Panc1 (cell line): ENCODE results near the gene KCNQ1. TPM values are rescaled to one million over a fixed set of nuclear protein-coding genes. Genes with fewer than 3 reads are reported as not detected.

Experiments used
- ATAC-seq: fragments of 200-7000 bp; cut with Tn5 transposase; 2 replicates; pipeline ENCODE4 v1.9.1; 2020; ENCODE audit warnings: mild to moderate bottlenecking, moderate library complexity
- BruUV-seq: library from RNA; stranded (reverse); fragments of 400-500 nt; replicated peaks from 2 replicates; lab custom pipeline; 2021; lab: Mats Ljungman, UMichigan
- CTCF ChIA-PET: fragments of 300-600 bp; sonication (Branson Sonifier 250); formaldehyde crosslinking; loops from one replicate; lab custom pipeline; 2022; ENCODE audit warnings: antibody characterized with exemption; lab: Charles Lee
- POLR2A ChIA-PET: fragments of 300-600 bp; sonication (Branson Sonifier 250); formaldehyde crosslinking; loops from one replicate; lab custom pipeline; 2022; ENCODE audit warnings: antibody characterized with exemption; lab: Charles Lee
- DNase-seq: peaks from one replicate; pipeline ENCODE4 v3.0.0-alpha.2; 2010; ENCODE audit warnings: low read depth, low spot score
- H3K27ac ChIP-seq: 2 replicates; pipeline ENCODE4 v1.5.1; 2011; ENCODE audit warnings: mild to moderate bottlenecking, low read length, inconsistent platforms
- H3K27me3 ChIP-seq: fragments of 200-500 bp; sonication (Bioruptor generic); 2 replicates; pipeline ENCODE4 v1.6.0; 2014; ENCODE audit warnings: low read length, inconsistent platforms; ENCODE audit not compliant: control insufficient read depth, insufficient read depth
- H3K36me3 ChIP-seq: fragments of 200-500 bp; sonication (Bioruptor generic); 2 replicates; pipeline ENCODE4 v1.5.1; 2014; ENCODE audit warnings: inconsistent platforms, mild to moderate bottlenecking, low read length, moderate library complexity; ENCODE audit not compliant: control insufficient read depth, insufficient read depth
- H3K4me1 ChIP-seq: 2 replicates; pipeline ENCODE4 v1.5.1; 2011; ENCODE audit warnings: inconsistent platforms, mild to moderate bottlenecking, low read length, moderate library complexity; ENCODE audit not compliant: control insufficient read depth, insufficient read depth
- H3K4me3 ChIP-seq, 2 experiments: 2 replicates each; pipeline ENCODE4 v1.5.1; 2011 to 2012; ENCODE audit warnings: low read depth in 2 of 2, low read length in 2 of 2, mild to moderate bottlenecking in 2 of 2, inconsistent platforms in 1 of 2, moderate library complexity in 1 of 2
- H3K9me3 ChIP-seq: fragments of 200-500 bp; sonication (Bioruptor generic); 2 replicates; pipeline ENCODE4 v1.5.1; 2014; ENCODE audit warnings: low read depth, mild to moderate bottlenecking, inconsistent platforms, low read length, moderate library complexity; ENCODE audit not compliant: control insufficient read depth, insufficient read depth
- CTCF ChIP-seq: fragments of 450-650 bp; IDR thresholded peaks from 2 replicates; pipeline ENCODE4 v1.5.1; 2017; ENCODE audit warnings: mild to moderate bottlenecking
- POLR2AphosphoS5 ChIP-seq: IDR thresholded peaks from 2 replicates; pipeline ENCODE4 v1.6.1; 2012; ENCODE audit warnings: mild to moderate bottlenecking, low read depth, low read length, moderate library complexity
- REST ChIP-seq, 2 experiments: IDR thresholded peaks; 2 replicates each; pipeline ENCODE4 v1.6.1; 2011 to 2012; ENCODE audit warnings: low read depth in 2 of 2, control low read depth in 1 of 2, low read length in 1 of 2, mild to moderate bottlenecking in 1 of 2, moderate library complexity in 1 of 2; ENCODE audit not compliant: insufficient read depth in 1 of 2
- SIN3A ChIP-seq: IDR thresholded peaks from 2 replicates; pipeline ENCODE4 v1.6.1; 2012; ENCODE audit warnings: low read depth, mild to moderate bottlenecking, low read length, moderate library complexity, borderline replicate concordance; ENCODE audit not compliant: insufficient read depth
- TCF7L2 ChIP-seq: IDR thresholded peaks from 2 replicates; pipeline ENCODE4 v1.6.1; 2011; ENCODE audit warnings: mild to moderate bottlenecking, low read depth, low read length, inconsistent platforms
- in situ Hi-C: cut with HindIII; loops from 2 replicates; pipeline ENCODE4 v1.10.0; 2016; ENCODE audit warnings: low sequenced_read_pairs, low pct_unique_long_range_greater_than_20kb
- intact Hi-C: fragments of 100-400 bp; cut with micrococcal nuclease; formaldehyde crosslinking; loops from one replicate; pipeline ENCODE4 v1.10.0; 2022; ENCODE audit not compliant: unreplicated experiment
- total RNA-seq: library from RNA; stranded (reverse); gene quantifications from one replicate; pipeline ENCODE4 v1.2.1, GENCODE V29; 2021; ENCODE audit not compliant: unreplicated experiment

Gene KCNQ1
- total RNA-seq, 1 experiment from 2014 or later = 1.0 TPM

GRCh38 chr11:2459796-2460531 is 15.2 kb downstream of the KCNQ1 start:
- DNase-seq (no peak), ATAC-seq (no peak)
- TF ChIP-seq REST (IDR thresholded peaks at IDR 0.05; ENCODE audit: insufficient read depth in 1 of 2, low read depth in 2 of 2, low read length in 1 of 2) (no peak), POLR2AphosphoS5 (no peak)
- H3K27ac ChIP-seq = no peak overlapping the region
- intact Hi-C loops (no loop called here), in situ Hi-C loops (no loop called here)
- H3K27me3 ChIP-seq = no peaks in the 10 kb centered on the region; the same call in 1 of the 2 replicates
- H3K36me3 ChIP-seq = no peaks in the 10 kb centered on the region
- no peaks in the 10 kb centered on the region for H3K4me1 ChIP-seq
- ChIA-PET POLR2A (interaction anchor here (0.5 kb wide), 1 partner anchor 17 kb away, joined by 4 read pairs; no protein-coding TSS in a partner anchor), CTCF (interaction anchor here (0.7 kb wide), 1 partner anchor 734 kb away, joined by 3 read pairs; no protein-coding TSS in a partner anchor)
- BruUV-seq = no TSS peak
- no peaks in the 10 kb centered on the region for H3K9me3 ChIP-seq
- no peak overlapping the region for H3K4me3 ChIP-seq

DNA sequence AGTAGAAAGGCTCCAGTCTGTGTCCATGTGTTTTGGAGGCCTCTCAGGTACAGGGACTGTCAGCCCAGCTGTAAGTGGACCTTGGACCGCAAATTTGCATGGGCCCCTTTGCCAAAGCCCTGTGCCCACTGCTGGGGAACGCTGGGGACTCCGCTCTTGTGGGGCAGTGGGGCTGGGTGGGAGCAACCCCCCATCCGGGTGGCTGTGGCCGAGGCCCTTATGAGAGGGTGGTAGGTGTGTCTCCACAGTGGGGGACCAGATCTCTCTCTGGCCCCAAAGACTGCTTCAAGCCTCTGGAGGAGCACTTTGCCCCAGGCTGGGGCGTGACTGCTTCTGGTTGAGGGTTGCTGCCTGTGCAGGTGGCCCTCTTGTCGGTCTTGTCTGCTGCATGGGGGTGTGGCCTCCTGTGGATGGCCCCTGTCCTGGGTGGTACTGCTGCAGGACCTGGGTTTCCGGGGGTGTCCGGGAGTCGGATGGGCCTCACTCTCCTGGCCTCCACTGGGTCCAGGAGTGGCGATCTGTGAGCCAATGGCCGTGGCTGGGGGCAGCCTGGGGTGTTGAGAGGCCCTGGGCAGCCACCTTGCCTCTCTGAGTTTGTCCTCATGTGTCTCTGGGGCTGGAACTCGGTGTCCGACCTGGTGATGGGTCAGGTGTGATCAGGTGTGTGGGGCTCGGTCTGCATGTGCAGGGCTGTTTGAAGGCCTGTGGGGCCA is 15.9 kb downstream of the KCNQ1 start:
- Histone ChIP-seq H3K27me3 (no peaks in the 10 kb centered on the region; the same call in 1 of the 2 replicates), H3K9me3 (no peaks in the 10 kb centered on the region), H3K4me1 (no peaks in the 10 kb centered on the region), H3K27ac (no peak overlapping the region), H3K36me3 (no peaks in the 10 kb centered on the region), H3K4me3 (no peak overlapping the region)
- TF ChIP-seq CTCF (no peak), REST (IDR thresholded peaks at IDR 0.05; ENCODE audit: insufficient read depth in 1 of 2, low read depth in 2 of 2, low read length in 1 of 2) (no peak), TCF7L2 (no peak), POLR2AphosphoS5 (no peak), SIN3A (no peak)
- BruUV-seq = no TSS peak
- intact Hi-C loops = no loop called here
- no peak for ATAC-seq
- in situ Hi-C loops = no loop called here
- ChIA-PET CTCF (no interaction called here), POLR2A (no interaction called here)
- DNase-seq = no peak
